ENCODE data around the gene CRHR2. TPM values are rescaled to one million over a fixed set of nuclear protein-coding genes. Genes with fewer than 3 reads are reported as not detected.

The CRHR2 gene
- total RNA-seq, 2 donors from 2014 or later, result 0.16 to 0.44 TPM

DNA sequence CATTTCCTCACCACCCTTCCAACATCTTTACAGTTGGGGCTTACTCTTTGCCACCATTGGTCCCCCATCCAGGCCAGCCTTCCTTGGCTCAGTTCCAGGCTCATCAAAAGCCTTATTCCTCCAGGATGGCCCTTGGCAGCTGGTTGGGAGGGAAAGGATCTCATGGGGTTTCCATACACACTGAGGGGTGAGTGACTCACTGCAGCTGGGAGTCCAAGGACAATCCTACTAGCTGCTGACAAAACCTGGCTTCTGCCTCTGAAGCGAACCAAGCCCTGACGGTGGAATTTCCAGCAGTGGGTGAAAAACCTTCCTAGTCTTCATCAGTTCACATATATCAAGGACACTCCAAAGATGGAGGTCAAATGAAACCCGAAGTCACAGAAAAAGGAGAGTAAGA is 22.9 kb downstream of the CRHR2 start:
- intact Hi-C loops (cut with DNase I), result no loop called here
- DNase-seq, result no peak
- ATAC-seq, result no peak

DNA sequence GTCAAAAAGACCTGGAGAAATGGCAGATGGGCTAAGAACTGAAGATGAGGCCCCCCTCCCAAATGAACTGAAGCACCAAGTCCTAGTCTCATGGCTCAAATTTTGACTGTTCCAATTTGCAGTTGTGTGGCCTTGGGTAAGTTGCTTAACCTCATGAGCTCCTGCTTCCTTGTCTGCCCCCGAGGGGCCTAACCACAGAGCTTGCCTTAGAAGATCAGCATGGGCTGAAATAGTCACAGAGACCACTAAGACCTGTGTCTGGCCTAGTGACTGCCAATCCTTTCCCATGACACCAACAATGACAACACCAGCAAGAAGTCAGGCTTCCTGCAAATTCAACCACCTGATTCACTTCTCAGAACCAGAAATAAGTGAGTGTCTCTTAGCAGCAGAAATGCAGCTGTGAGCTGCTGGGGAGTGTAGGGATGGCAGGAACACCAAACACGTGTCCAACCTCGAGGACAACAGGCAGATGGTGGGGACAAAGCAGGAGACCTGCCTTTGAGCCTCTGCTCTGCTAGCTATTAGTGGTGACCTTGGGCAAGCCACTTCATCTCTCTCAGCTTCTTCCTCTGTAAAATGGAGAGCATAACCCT is 23.7 kb downstream of the CRHR2 start:
- intact Hi-C loops (cut with DNase I), result no loop called here
- ATAC-seq (no peak), DNase-seq (no peak)

DNA sequence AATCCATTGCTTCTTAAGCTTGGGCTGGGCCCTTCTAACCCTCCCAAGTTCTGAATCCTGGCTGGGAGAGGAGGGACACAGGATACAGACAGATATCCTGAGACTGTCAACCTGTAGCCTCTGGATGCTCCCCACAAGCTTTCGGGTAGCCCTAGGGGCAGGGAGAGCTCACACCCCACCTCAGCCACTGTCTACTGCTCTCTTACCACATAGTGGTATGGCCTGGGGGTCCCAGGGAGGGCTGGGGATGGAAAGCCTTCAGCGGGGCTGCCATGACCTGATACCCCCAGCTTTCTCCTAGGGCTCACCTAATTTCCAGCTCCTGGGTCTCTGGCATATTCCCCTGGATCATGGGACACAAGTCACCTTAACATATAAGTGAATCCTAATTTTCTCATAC is 25.1 kb downstream of the CRHR2 start:
- intact Hi-C loops (cut with DNase I), result no loop called here

DNA sequence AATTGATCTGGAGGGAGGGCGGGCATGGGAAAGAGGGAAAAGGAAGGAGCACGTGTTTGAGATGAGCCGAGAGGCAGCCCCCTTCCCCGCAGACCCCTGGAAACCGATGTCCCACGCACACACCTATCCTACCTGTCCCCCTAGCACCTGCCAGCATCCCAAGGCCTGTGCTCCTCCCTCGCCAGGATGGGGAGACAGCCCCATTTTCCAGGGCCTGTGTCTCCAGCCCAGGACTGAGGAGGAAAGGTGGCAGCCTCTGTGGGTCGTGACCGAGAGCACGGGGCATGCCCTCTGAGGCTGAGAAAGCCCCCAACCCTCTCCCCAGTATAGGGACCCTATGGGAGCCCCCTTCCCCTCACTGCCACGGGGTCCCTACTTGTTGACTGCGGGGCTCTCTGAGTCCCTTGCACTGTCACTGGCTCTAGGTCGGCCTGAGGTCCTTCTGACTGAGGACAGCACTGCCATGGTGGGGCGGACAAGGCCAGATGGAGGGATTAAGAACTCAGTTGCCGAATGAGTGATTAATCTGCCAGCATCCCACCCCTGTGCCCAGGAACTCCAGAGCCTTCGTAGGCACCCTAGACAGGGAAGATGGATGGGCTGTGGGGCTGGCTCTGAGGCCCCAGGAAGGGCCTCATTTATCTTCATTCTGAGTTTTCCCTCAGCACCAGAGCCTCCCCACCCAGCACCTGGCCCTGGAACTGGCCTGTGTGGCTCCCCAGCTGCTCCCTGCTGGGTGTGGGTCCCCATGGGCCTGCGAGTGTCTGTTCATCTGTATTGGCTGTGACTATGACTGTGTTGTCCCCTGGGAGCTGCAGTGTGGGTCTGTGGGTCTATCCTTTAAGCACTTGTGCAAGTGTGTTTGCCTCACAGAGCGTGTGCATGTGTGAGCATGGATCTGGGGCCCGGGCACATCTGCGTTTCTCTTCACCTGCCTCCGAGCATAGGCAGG is 26.0 kb downstream of the CRHR2 start:
- ATAC-seq (no peak), DNase-seq (no peak)
- intact Hi-C loops (cut with DNase I), result no loop called here

More for the DNA sequence above, 25.1 kb downstream of the CRHR2 start:
- DNase-seq, result no peak
- ATAC-seq, result no peak

DNA sequence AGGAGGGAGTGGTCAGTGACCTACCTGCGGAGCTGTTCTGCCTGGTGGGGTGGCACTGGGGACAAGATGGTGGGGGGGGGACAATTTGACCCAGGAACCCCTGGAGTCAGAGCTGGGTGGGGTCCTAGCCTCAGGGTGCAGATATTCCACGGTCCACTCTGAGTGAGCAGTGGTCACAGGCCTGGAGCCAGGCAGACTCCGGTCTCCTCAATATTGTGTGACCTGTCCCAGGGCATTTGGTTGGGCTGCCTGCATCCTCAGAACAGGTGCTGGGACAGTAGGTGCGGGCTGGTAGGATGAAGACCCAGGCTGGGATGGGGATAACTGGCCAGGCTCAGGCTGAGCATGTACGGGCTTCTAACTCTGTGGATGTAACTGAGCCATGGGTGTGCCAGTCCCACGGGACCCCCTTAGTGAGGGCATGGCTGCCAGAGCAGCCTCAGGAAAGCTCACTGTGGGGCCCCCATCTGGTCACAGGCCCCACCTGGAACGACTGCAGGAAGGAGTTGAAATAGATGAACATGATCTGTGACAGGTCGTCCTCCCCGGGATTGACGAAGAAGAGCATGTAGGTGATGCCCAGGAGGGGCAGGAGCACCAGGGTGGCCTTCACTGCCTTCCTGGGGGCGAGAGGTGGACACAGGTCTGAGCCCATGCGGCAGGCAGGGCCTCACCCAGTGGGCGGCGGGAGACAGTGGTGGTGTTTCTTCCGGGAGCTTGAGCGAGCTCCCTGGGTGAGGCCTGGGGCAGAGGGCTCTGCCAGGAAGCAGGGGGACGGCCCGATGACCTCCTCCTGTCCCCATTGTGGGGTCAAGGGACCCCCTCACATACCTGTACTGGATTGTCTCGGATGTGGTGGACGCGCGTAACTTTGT is 26.9 kb downstream of the CRHR2 start:
- ATAC-seq, result no peak
- DNase-seq, result no peak
- intact Hi-C loops (cut with DNase I), result no loop called here

DNA sequence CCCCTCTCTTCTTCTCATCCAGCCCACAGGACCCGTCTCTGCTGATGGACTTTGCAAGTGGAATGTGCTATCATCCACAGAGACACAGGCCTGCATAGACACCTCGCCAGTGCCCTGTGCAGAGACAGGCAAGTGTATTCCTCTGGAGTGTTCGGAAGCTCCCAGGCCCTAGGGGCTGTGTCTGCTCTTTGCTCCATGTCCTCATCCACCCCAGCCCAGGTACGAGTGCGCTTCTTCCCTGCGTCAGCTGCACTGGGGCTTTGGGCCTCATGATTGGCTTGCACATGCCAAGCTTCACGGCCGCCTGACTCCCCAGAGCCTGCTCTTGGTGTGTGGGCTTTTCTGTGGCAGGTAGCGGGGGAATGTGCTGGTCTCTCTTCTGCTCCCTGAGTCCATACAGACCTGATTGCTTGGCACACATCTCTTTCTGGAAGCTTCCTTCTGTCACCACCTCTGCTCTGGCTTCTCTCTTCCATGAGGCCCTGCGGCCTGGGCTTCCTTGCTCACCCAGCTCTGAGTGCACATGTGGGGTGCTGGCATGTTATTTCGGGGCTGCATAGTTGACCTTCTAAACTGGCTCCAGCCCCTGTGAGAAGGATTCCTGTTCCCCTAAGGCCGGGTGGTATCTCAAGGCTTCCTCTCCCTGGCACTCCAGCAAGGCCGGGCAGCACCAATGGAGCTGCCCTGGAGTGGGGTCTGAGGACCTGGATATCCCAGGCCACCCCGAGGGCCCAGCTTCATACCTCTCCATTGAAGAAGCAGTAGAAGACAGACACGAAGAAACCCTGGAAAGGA is 27.8 kb downstream of the CRHR2 start:
- DNase-seq, result no peak
- no peak for ATAC-seq
- intact Hi-C loops (cut with DNase I), result no loop called here

DNA sequence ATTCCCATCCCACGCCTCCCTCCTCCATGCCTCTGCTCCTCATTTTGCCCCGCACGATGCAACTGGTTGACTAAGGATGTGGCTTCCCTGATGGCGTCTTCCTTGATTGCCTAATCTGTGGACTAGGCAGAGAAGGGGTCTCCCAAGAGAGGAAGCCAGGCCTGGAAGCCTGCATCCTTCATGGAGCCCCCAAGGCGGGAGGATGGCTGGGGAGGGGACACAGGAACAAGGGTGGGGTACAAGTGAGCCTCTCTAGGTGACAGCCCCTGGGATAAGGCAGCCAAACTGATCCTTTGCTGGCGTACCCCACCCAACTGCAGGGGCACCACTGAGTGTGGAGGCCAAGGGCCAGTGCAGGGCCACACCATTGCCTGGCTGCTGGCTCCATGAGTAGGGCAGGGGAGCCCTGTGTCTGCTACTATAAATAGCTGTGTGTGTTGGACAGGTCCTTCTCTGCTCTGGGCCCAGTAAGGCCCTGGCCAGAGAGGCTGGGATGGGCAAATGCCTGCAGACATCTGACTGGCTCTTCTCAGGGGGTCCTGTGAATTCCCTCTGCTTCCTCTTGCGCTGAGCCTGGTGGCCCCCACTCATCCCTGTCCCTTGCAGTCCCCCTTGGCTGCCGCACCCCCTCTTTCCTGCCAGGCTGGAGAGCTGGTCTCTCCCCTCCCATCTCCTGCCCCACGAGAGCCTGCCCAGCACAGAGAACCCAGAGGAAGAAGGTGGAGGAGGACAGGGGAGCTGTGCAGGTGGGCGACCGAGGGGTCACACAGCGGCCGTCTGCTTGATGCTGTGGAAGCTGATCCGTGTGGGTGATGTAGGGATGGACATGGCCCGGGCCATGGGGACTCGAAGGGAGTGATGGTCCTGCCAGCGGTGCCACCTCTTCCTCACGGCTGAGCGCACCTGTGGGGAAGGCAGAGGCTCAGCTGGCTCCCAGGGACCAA is 29.3 kb downstream of the CRHR2 start:
- intact Hi-C loops (cut with DNase I), result no loop called here
- ATAC-seq (no peak), DNase-seq (no peak)

DNA sequence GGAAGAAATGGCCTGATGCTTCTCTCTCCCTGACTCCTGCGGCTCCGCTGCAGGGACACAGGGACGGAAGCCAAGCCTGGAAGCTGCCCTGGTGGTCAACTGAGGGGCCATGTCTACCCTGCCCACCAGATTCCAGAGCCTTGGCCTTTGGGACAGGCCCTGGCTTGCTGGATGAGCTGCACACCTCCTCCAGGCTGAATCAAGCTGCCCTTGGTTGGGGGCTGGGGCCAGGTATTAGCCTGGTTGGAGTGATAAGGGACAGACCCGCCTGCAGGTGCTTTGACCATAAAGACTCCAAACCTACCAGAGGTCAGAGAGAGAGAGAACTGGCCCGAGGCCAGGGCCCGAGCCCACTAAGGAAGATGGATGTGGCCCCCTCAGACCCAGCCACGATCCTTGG is 30.1 kb downstream of the CRHR2 start:
- ATAC-seq, result no peak
- intact Hi-C loops (cut with DNase I), result no loop called here
- DNase-seq, result no peak

DNA sequence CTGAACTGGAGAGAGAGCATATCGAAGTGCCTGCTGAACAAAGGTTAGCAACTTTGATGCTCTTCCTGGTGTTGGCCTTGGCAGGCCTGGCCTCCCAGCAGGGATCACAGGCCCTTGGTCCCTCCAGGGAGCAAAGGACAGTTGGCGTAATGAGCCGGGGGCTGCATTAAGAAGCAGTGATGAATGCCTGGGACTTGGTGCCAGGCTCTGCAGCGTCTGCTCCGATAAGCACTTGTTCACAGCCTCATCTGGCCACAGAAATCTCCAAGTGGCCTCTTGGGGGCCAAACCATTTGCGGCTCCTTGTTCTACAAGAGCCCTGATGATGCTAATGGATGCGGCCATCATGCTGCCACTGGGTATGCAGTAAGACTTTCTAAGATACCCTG is 31.8 kb downstream of the CRHR2 start:
- intact Hi-C loops (cut with DNase I), result no loop called here
- DNase-seq, result no peak
- no peak for ATAC-seq

DNA sequence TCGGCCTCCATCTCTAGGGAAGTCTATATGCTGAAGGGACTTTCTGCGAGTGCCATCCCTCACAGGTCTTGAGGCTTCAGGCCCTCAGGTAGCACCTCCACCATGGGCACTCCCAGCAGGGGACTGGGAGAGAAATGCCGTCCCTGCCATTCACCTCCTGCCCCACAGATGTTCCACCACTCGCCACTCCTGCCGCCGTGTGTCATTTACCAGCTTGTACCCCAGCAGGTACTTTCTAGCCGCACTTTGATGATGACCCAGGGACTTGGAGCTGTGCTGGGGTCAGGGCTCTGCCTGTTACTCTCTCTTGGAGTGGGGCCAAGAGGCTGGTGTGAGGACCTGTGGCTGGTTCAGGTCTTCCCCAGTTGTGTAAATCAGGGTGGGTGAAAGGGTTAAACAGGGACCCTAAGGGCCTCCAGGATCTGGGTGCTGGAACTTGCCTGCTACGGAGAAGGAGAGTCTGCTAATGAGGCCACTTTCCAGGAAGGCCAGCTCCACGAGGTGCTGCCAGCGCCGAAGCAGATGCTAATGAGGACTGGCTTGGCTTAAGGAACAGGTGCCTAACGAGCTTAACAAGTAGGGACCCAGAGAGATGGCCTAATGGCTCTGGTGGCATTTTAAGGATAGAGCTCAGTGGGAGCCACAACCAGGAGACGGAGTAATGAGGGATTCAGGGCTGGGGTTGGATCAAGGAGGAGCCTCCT is 32.4 kb downstream of the CRHR2 start:
- DNase-seq, result no peak
- intact Hi-C loops (cut with DNase I), result no loop called here
- ATAC-seq, result no peak

DNA sequence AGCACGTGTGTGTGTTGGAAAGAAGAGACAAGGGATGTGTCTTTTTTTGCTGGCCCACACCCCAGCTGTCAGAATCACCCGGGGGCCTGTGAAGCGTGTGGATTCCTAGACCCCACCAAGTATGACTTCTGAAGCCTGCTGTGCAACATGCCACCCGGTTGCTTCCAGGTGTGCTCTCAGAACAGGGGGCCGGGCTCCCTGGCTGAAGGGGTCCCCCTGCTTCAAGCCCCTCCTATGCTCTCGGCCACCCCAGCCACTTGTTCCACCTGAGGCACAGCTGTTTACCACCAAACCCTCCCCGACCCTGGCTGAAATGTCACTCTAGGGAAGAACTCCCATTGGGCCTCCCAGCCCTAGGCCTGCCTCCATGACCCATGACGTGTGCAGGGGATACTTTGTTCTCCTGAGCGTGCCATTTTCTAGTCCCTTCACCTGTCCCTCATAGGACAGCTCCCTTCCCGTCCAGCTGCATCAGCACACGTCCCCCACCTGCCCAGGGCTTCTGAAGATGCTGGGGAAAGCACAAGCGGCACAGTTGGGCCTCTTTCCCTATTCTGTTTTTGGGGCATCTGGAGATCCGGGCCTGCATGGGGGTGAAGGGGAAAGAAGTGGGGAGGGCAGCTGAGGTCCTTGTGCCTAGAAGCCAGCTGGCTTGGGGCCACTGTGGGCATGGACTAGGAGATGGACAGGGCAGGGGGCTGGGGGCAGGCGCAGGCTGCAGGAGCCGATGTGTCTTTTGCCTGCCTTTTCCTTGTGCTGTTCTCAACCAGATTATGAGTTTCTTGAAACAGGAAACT is 33.3 kb downstream of the CRHR2 start:
- intact Hi-C loops (cut with DNase I), result no loop called here
- DNase-seq, result no peak

DNA sequence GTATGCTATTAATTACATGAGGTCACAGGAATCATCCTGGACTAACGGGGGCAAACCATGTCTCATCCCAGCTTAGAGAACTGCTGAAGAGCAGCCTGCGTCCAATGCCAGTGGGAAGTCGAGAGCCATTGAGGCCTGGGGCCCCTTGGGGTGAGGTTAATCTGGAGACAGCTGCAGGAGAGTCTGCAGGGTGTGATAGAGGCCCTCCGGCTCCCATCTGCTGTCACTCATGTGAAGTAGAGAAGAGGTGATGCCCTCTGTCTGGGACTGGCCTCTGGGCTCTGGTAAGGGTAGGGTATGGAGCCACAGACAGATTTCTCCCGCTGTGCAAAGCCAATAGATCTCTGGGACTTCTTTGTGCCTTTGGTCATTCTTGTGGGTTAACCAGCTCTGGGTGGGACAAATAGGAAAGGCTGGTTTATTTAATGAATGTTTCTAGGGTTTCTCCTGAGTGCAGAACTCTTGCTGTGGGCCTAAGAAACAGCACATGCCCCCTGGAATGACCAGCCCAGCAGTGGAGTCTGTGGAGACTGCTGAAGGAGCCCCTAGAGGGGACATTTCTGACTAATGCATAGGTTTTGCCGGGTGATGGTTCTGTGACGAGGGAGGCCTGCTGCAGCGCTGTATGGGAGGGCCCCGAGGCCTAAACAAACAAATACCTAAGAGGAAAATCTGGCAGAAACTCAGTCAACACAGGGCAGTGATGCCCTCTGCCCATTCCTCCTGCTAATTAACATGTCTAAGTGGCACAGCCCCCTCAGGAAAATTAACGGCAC is 34.5 kb downstream of the CRHR2 start:
- intact Hi-C loops (cut with DNase I), result no loop called here
- no peak for DNase-seq
- no peak for ATAC-seq

More for the DNA sequence above, 33.3 kb downstream of the CRHR2 start:
- no peak for ATAC-seq

DNA sequence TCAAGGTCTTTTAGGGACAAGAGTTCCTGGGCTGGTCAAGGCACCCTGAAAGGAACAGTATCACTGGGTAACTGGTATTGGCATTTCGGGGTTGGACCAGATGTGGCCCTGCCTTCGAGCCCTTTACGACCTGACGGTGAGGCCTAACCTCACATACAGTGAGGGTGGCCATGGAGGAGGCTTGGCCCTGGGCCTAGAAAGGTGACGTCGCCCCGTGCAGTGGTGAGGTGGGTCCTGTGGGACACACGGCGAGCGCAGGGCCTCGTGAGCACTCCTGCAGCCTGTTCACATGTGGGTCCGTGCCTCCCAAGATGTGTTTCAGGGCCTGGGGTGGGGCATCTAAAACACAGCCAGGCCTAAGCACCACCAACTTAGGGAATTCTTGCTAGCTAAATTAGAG is 36.1 kb downstream of the CRHR2 start:
- intact Hi-C loops (cut with DNase I), result no loop called here
- ATAC-seq, result no peak
- no peak for DNase-seq

DNA sequence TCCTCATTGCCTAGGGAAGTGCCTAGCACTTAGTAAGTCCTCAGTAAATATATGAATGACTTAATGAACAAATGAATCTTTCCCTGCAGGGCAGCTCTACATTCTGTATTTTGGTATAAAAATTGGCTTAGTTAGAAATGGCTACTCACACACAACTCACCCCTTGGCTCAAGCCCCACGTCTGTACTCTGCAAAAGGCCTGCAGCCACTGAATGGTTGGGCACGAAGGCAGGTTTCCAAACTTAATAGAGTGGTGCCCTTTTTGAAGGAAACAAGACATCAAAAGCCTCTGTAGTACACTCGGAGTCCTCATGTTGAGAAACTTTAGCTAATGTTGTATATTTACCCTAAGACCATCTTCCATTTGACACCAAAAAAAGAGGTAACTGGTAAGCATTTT is 36.6 kb downstream of the CRHR2 start:
- intact Hi-C loops (cut with DNase I), result no loop called here
- ATAC-seq (no peak), DNase-seq (no peak)

DNA sequence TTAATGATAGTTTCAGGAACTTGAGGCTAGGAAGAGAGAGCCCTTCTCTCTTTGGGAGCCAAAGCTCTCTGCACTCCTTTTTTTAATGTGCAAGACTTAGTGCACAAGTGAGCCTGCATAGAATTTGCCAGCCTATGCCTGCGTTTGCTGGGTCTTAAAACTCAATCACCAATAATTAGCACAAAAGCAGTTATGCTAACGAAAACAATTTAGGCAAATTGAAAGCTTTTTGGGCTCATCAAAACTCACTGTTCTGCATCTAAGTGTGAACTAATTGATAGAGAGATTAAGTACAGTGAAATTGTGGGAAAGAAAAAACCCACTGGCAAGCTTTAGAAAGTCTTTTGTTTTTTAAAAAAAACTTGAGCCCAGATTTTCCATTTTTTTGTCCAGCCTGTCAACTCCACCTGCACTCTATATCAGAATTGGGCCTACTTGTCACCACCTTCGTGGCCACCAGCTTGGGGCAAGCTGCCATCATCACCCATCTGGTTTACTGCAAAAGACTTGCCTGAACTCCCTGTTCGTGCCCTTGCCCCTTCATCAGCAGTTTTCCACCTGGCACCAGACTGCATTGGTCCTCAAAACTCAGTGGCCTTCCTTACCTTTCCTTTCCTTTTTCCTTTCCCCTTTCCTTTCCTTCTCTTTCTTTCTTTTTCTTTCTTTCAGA is 37.8 kb downstream of the CRHR2 start:
- intact Hi-C loops (cut with DNase I), result no loop called here
- ATAC-seq (no peak), DNase-seq (no peak)

Measured in left cardiac atrium (tissue), 4 donors.